Activated naive CD8-positive, alpha-beta T cell treated with anti-CD3 and anti-CD28 coated beads for 36 hours (primary cell): ENCODE measurements around the gene CALN1. TPM values are rescaled to one million over a fixed set of nuclear protein-coding genes. Genes with fewer than 3 reads are reported as not detected.
"Not testable (repeated sequence)": the region's sequence is repeated elsewhere in the genome, so short reads cannot be mapped to it uniquely, and the experiment has no call there.

Source experiments
- DNase-seq: peaks from one replicate; pipeline ENCODE4 v3.0.0; 2021
- H3K27ac Mint-ChIP-seq: one replicate; pipeline ENCODE4 v1.8.0; 2022; ENCODE audit warnings: mild to moderate bottlenecking, moderate library complexity, mixed read lengths
- H3K27me3 Mint-ChIP-seq: one replicate; pipeline ENCODE4 v1.8.0; 2022; ENCODE audit warnings: mild to moderate bottlenecking, mixed read lengths
- H3K36me3 Mint-ChIP-seq: one replicate; pipeline ENCODE4 v1.8.0; 2021; ENCODE audit warnings: mild to moderate bottlenecking, mixed read lengths
- H3K4me1 Mint-ChIP-seq: one replicate; pipeline ENCODE4 v1.8.0; 2021; ENCODE audit warnings: mixed read lengths
- H3K4me3 Mint-ChIP-seq: one replicate; pipeline ENCODE4 v1.8.0; 2022; ENCODE audit warnings: mild to moderate bottlenecking, moderate library complexity, mixed read lengths
- H3K9me3 Mint-ChIP-seq: one replicate; pipeline ENCODE4 v1.8.0; 2022; ENCODE audit warnings: mixed read lengths
- total RNA-seq, 2 experiments: library from RNA; stranded (reverse); gene quantifications; one replicate each; pipeline ENCODE4 v1.2.3, GENCODE V29; 2021

CALN1 gene
- total RNA-seq, 2 experiments from 2014 or later: not detected

DNA sequence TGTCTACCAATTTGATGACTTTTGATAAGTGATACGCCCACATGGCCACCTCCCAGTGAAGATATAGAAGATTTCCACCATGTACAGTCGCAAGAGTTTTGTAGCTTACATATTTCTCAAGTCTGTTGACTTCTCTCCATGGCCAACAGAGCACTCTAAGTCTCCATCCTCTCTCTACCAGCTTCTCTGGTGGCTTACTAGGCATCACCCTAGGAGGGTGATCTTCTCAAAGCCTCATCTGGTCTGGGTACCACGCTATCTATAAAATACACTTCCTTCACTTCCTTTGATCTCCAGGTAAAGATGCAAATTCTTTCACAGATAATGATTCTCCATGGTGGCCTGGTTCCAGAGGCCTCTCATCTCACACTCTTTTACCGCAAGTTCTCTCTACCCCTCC lies 49.9 kb downstream of the CALN1 start:
- H3K9me3 Mint-ChIP-seq: no peaks in the 10 kb centered on the region
- H3K4me3 Mint-ChIP-seq: no peak overlapping the region
- no peaks in the 10 kb centered on the region for H3K36me3 Mint-ChIP-seq
- H3K27me3 Mint-ChIP-seq: no peaks in the 10 kb centered on the region
- H3K27ac Mint-ChIP-seq: no peak overlapping the region
- no peak for DNase-seq
- H3K4me1 Mint-ChIP-seq: no peaks in the 10 kb centered on the region

DNA sequence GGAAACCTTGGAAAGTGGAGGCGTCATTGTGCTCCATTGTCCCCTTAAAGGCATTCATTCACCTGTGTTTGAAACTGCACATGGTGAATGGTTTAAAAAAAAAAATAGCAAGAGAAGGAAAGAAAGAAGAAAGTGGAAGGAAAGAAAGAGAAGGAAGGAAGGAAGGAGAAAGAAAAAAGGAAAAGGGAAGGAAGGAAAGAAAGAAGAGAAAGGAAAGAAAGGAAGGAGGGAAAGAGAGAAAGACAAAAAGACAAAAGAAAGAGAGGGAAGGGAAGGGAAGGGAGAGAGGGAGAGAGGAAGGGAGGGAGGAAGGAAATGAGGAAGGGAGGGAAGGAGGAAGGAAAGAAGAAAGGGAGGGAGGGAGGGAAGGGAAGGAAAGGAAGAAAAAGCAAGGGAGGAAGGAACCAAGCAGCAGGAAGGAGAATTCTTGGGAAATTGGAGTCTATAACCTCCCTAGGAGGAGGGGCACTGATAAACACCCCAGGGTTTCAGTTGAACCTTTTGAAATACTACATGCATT lies 66.9 kb downstream of the CALN1 start:
- DNase-seq: no peak
- H3K27me3 Mint-ChIP-seq: peaks cover 8% of the 10 kb centered on the region
- no peaks in the 10 kb centered on the region for H3K36me3 Mint-ChIP-seq
- H3K4me1 Mint-ChIP-seq: no peaks in the 10 kb centered on the region
- no peak overlapping the region for H3K4me3 Mint-ChIP-seq
- peaks cover 3% of the 10 kb centered on the region for H3K9me3 Mint-ChIP-seq
- H3K27ac Mint-ChIP-seq: no peak overlapping the region

DNA sequence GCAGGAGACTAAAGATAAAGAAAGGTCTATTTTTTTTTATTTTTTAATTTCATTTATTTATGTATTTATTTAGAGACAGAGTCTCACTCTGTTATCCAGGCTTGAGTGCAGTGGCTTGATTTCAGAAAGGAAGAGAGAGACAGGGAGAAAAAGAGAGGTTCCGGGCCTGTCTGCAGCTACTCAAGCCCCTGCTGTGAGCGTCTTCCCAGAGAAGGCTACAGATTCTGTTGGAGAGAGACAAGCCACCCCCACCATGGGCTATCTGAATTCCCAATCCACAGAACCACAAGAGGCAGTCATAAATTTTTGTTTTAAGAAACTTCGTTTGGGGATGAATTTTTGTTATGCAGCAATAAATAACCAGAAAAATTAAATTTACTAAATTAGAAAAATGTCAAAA lies 68.1 kb downstream of the CALN1 start:
- Mint-ChIP-seq H3K4me3 (no peak overlapping the region), H3K9me3 (peaks cover 5% of the 10 kb centered on the region)

DNA sequence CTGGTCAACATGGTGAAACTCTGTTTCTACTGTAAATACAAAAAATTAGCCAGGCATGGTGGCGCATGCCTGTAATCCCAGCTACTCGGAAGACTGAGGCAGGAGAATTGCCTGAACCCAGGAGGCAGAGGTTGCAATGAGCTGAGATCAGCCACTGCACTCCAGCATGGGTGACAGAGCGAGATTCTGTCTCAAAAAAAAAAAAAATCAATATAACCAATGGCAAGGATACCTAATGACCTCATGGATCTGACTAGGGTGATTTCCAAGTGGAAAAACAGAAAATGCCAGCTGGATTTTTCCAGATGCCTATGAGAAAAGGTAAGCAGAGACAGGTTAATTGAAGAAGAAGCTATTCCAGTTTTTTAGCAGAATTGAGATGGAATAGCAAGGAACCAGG lies 68.8 kb downstream of the CALN1 start:
- H3K27ac Mint-ChIP-seq, H3K9me3 Mint-ChIP-seq, H3K4me3 Mint-ChIP-seq, H3K36me3 Mint-ChIP-seq, H3K4me1 Mint-ChIP-seq, DNase-seq: not testable (repeated sequence)
- peaks cover 10% of the 10 kb centered on the region for H3K27me3 Mint-ChIP-seq

More for the DNA sequence above, 68.1 kb downstream of the CALN1 start:
- no peak for DNase-seq
- Mint-ChIP-seq H3K4me1 (no peaks in the 10 kb centered on the region), H3K27me3 (peaks cover 8% of the 10 kb centered on the region), H3K36me3 (no peaks in the 10 kb centered on the region), H3K27ac (no peak overlapping the region)

DNA sequence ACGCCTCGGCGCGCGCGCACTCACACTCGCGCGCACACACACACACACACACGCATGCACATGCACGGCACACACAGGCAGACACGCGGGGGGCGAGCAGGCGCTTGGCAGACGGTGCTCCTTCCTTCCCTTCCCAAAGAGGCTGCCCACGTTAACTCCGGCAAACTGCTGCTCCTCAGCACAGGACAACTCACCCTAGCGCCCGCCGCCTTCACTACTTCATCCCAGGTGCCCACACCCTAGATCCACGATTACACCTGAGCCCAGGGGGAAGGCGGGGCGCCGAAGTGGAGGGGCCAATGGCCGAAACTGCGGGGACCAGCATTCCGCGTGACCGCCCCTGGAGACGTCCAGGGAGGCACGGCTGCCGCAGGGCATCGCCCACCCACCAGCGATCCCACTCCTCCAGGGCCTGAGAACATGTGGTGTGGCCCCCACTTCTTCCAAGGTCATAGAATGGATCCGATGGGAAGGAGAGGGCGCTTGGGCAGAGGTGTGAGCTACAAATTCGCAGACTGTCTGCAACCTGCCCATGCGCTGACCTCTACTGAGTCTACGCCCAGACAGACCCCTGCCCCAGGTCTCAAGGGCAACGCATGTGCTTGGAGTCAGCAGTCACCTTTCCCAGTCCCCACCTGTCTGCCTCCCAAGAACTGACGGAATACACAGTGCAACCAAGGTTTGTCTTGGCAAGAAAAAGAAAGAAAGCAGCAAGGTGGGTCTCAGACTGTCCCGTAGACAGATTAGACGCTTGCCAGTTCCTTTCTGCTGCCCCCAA lies 74.6 kb downstream of the CALN1 start:
- Mint-ChIP-seq H3K4me3 (no peak overlapping the region), H3K27me3 (peaks cover 38% of the 10 kb centered on the region), H3K9me3 (peaks cover 6% of the 10 kb centered on the region), H3K36me3 (no peaks in the 10 kb centered on the region), H3K4me1 (no peaks in the 10 kb centered on the region), H3K27ac (no peak overlapping the region)
- DNase-seq: no peak

DNA sequence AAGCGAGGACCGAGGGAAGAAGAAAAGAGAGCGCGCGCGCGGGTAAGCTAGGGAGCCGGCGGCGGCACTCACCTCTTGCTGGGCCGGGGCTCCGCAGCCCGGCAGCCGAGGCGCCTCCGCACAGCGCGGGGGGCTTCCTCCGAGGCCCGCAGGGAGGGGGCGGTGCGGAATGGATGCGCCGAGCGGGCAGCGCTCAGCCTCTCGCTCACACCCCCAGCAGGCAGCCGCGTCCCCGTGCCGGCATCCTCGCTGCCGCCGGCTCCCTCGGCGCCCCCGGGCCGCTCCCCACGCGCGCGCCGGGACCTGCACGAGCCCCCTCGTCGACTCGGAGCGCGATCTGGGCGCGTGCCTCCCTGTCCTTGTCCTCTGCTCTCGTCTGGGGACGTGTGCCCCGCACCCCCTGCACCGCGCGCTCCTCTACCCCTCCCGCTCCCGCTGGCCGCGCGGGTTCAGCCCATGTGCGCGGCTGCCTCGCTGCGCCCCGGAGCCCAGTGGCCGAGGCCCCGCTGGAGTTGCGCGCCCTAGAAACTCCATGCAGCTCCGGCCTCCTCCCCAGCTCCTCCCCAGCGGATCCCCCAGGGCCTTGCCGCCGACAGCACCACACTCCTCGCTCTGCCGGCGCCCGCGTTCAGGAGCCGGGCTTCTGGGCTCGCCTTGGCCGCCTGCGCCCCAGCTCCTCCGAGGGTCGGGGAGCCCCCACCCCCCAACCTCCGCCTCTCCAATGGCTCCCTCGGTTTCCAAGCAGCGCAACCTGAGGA lies 75.3 kb downstream of the CALN1 start:
- peaks cover 10% of the 10 kb centered on the region for H3K9me3 Mint-ChIP-seq
- H3K27me3 Mint-ChIP-seq: peaks cover 38% of the 10 kb centered on the region
- H3K4me1 Mint-ChIP-seq: no peaks in the 10 kb centered on the region
- no peak overlapping the region for H3K4me3 Mint-ChIP-seq
- H3K36me3 Mint-ChIP-seq: no peaks in the 10 kb centered on the region
- H3K27ac Mint-ChIP-seq: no peak overlapping the region
- no peak for DNase-seq

DNA sequence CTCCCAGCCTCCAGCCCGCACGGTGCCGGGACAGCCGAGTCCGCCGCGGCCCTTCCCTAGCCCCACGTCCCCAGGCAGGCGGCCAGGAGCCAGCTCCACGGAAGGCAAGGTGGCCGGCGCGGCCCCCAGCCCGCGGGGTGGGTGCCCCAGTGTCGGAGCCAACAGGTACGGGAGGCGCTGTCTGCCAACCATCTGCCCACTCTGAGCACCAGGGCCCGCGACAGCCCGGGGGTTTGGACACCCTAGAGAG lies 75.8 kb downstream of the CALN1 start:
- no peak for DNase-seq
- peaks cover 38% of the 10 kb centered on the region for H3K27me3 Mint-ChIP-seq
- no peaks in the 10 kb centered on the region for H3K4me1 Mint-ChIP-seq
- H3K36me3 Mint-ChIP-seq: no peaks in the 10 kb centered on the region
- H3K27ac Mint-ChIP-seq: no peak overlapping the region
- H3K9me3 Mint-ChIP-seq: peaks cover 10% of the 10 kb centered on the region
- no peak overlapping the region for H3K4me3 Mint-ChIP-seq

DNA sequence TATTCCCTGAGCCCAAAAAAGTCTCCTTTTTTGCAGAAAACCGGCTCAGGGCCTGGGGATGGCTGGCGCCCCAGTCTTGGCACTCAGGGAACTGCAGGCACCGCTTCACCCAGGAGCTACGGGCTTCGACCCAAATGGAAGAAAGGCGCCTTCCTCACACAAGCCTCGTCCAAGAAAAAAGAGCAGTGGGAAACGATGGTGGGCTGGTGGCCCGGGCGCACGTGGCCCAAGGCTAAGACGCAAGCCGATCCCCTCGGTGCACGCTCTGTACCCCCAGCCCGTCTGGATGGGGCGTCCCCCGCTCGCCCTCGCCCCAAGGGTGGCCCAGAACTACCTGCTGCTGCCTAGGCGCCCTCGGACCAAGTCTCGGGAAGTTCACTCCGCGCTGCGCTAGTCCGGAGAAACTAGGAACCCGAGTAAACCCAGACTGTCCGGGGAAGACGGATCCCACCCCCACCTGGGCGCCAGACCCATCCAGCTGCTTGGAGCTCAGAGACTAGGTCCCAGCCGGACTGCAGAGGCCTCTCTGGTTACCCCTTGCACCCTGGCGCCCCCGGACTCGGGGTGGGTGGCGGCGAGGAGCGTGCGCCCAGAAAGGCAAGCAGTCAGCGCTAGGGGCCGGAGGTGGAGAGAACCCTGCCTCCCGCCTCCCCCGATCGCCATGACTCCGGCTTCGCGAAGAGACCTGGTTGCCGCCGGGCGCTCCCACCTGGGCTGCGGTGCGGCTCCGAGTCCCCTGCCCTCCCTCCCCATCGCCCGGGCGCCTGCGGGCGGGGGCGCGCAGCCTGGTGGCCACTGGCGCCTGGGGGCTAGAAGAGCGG lies 76.4 kb downstream of the CALN1 start:
- Mint-ChIP-seq H3K27ac (no peak overlapping the region), H3K4me3 (no peak overlapping the region), H3K27me3 (peaks cover 38% of the 10 kb centered on the region), H3K4me1 (no peaks in the 10 kb centered on the region), H3K36me3 (no peaks in the 10 kb centered on the region), H3K9me3 (peaks cover 10% of the 10 kb centered on the region)
- no peak for DNase-seq

DNA sequence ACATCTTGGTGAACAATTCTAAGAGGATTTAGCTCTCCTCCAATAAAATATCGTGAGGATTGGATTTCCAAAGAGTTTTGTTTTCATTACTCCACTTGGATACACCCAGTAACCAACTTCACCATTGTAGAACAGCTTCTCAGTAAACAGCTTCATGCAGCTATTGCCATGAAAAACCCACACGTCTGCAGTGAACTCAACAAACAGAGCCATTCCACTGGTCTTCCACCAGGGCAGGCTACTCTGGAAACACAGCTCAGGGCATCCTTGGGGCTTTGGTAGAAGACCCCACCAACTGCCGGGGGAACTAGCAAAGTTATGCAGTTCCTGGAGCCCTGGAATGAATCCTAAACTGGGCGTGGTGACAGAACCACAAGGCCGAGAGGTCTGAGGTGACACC lies 77.4 kb downstream of the CALN1 start:
- Mint-ChIP-seq H3K27ac (no peak overlapping the region), H3K36me3 (no peaks in the 10 kb centered on the region), H3K4me1 (no peaks in the 10 kb centered on the region), H3K9me3 (peaks cover 10% of the 10 kb centered on the region), H3K27me3 (peaks cover 38% of the 10 kb centered on the region), H3K4me3 (no peak overlapping the region)
- no peak for DNase-seq

DNA sequence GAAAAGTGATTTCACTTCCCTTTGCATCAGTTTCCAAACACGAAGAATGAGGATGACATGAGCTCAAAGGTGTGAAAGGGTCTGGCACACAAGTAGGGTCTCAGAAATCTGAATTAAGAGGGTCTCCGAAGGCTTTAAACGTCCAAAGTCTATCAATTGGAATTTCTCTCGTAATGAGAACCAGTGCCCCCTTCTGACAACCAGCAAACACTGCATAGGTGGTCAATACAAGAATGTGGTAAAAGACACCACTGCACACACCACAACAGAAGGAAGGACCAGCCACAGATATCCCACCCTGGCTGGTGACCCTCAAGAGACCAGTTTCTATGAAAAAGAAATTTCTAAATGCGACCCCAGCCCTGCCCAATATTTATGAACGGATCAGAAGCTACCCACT lies 78.1 kb downstream of the CALN1 start:
- H3K4me3 Mint-ChIP-seq: no peak overlapping the region
- H3K9me3 Mint-ChIP-seq: peaks cover 6% of the 10 kb centered on the region
- H3K36me3 Mint-ChIP-seq: no peaks in the 10 kb centered on the region
- DNase-seq: no peak
- peaks cover 37% of the 10 kb centered on the region for H3K27me3 Mint-ChIP-seq
- H3K27ac Mint-ChIP-seq: no peak overlapping the region
- no peaks in the 10 kb centered on the region for H3K4me1 Mint-ChIP-seq

DNA sequence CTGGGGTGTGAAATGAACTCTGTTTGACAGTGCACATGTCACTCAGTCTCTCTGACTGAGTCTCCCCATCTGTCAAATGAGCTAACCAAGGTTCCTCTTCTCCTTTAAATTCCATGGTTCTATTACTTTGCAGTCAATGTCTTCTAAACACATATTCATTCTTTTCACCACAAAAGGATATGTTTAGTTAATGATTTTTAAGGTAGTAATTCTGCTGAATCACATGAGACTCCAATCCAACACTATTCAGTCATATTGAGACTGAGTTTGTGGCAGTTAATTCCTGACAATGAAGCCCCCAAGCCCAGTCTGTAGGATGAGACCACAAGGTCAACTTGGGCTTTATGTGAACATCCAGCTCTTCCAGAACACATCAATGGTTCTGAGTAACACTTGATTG lies 85.3 kb downstream of the CALN1 start:
- no peaks in the 10 kb centered on the region for H3K27me3 Mint-ChIP-seq

DNA sequence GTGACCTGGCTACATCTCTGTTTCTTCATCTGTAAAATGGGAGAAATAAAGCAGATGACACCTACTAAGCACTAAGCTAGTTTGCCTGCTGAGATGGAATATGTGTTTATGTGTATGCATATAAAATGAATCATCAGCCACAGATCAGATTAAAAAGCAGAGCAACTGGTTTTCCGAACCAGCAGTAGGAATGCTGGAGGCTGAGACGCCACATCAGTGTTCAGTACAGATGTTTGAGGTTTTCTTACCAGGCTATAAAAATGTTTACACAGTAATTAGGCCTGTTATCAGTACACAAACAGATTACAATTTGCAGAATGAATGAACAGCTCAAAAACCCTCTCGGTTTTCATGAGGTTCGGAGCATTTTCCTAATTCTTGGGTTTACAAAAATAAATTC lies 85.8 kb downstream of the CALN1 start:
- no peaks in the 10 kb centered on the region for H3K27me3 Mint-ChIP-seq
- no peaks in the 10 kb centered on the region for H3K36me3 Mint-ChIP-seq
- H3K27ac Mint-ChIP-seq: no peak overlapping the region
- peaks cover 2% of the 10 kb centered on the region for H3K9me3 Mint-ChIP-seq
- no peak overlapping the region for H3K4me3 Mint-ChIP-seq
- no peaks in the 10 kb centered on the region for H3K4me1 Mint-ChIP-seq
- no peak for DNase-seq

More for the DNA sequence above, 85.3 kb downstream of the CALN1 start:
- Mint-ChIP-seq H3K9me3 (peaks cover 2% of the 10 kb centered on the region), H3K27ac (no peak overlapping the region), H3K4me3 (no peak overlapping the region), H3K4me1 (no peaks in the 10 kb centered on the region), H3K36me3 (no peaks in the 10 kb centered on the region)
- no peak for DNase-seq

DNA sequence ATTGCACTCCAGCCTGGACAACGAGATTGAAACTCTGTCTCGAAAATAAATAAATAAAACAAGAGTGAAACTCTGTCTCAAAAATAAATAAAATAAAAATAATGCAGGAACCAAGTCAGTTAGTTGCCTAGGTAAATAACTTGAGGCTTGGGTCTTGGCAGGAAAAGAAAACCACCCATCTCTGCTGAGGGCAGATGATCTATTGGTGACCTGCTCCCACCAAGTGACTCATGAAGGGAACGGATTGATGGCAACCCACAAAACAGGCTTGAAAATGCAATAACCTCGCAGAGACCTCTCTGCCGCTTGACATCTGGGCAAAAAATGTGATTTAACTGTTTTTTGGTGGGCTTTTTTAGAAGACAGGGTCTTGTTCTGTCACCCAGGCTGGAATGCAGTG lies 86.6 kb downstream of the CALN1 start:
- DNase-seq: no peak
- H3K36me3 Mint-ChIP-seq: no peaks in the 10 kb centered on the region
- H3K27me3 Mint-ChIP-seq: no peaks in the 10 kb centered on the region
- no peaks in the 10 kb centered on the region for H3K4me1 Mint-ChIP-seq
- H3K4me3 Mint-ChIP-seq: no peak overlapping the region
- H3K27ac Mint-ChIP-seq: no peak overlapping the region
- H3K9me3 Mint-ChIP-seq: peaks cover 2% of the 10 kb centered on the region

DNA sequence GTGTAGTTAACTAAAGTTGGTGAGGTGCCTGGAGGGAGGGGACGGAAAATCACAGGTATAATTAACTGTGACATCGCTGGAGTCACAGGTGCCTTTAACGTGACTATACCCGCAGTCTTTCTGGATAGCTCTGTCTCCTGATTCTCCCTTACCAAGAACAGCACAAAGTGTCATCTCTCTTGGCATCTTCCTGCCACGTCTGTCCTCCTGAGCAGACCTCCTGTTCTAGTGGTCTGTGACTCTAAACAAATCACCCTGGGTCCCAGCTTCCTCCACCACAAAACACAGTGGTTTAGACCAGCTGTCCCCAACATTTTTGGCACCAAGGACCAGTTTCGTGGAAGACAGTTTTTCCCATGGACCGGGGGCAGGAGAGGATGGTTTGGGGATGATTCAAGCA lies 90.5 kb downstream of the CALN1 start:
- peaks cover 6% of the 10 kb centered on the region for H3K9me3 Mint-ChIP-seq
- DNase-seq: no peak

DNA sequence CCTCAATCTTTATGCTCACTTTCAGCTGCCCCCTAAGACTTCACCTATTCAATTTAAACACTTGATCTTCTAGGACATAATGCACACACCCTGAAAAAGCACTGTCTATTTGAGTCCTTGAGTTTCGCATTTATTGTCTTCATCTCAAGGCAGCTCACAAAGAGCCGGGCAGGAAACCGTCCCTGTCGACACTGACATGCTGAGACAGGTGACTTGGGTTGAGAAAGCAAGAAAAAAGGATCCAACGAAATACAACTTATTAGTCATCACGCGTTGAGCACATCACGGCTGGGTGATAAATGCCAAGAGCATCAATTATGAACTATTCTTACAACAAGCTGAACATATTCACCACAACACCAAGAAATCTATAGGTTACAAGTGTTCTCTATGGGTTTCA lies 91.1 kb downstream of the CALN1 start:
- no peak for DNase-seq
- H3K4me3 Mint-ChIP-seq: no peak overlapping the region
- no peaks in the 10 kb centered on the region for H3K4me1 Mint-ChIP-seq
- no peak overlapping the region for H3K27ac Mint-ChIP-seq
- H3K27me3 Mint-ChIP-seq: no peaks in the 10 kb centered on the region
- H3K36me3 Mint-ChIP-seq: no peaks in the 10 kb centered on the region
- H3K9me3 Mint-ChIP-seq: peaks cover 6% of the 10 kb centered on the region

More for the DNA sequence above, 90.5 kb downstream of the CALN1 start:
- Mint-ChIP-seq H3K36me3 (no peaks in the 10 kb centered on the region), H3K27ac (no peak overlapping the region), H3K4me3 (no peak overlapping the region), H3K4me1 (no peaks in the 10 kb centered on the region), H3K27me3 (no peaks in the 10 kb centered on the region)
